Choroid plexus epithelial cell (primary cell): ENCODE results near the gene KCNC3.

Experiments
- DNase-seq: peaks from one replicate; pipeline ENCODE4 v3.0.0-alpha.2; 2010; ENCODE audit warnings: low read depth
- H3K4me3 ChIP-seq: 2 replicates; pipeline ENCODE4 v1.5.1; 2011; ENCODE audit warnings: low read depth, mild to moderate bottlenecking, control low read depth, low read length, moderate library complexity
- CTCF ChIP-seq: conservative IDR thresholded peaks from 2 replicates; pipeline ENCODE4 v1.5.1; 2011; ENCODE audit warnings: low read depth, mild to moderate bottlenecking, control low read depth, inconsistent platforms, low read length, moderate library complexity

The KCNC3 gene

GRCh38 chr19:50371914-50372475, 42.8 kb upstream of the KCNC3 start:
- DNase-seq = no peak
- H3K4me3 ChIP-seq = no peak overlapping the region
- TF ChIP-seq CTCF = no peak

- TF ChIP-seq CTCF = peak; percentile 85
- peak; percentile 95 for DNase-seq
- H3K4me3 ChIP-seq = peak overlapping the region; percentile 86
Measured at GRCh38 chr19:50368649-50369570, 39.7 kb upstream of the KCNC3 start.

GRCh38 chr19:50365434-50366306, 36.5 kb upstream of the KCNC3 start, which contains the start of gene NAPSA:
NAPSA (minus strand) TSS chr19:50365639; CDS start chr19:50365621, 18 bp downstream.
- H3K4me3 ChIP-seq = no peak within 1 kb of the TSS
- no peak for DNase-seq
- no peak for TF ChIP-seq CTCF

- no peak for TF ChIP-seq CTCF
- no peak for DNase-seq
- no peak overlapping the region for H3K4me3 ChIP-seq
Measured at GRCh38 chr19:50362656-50363424, 33.7 kb upstream of the KCNC3 start.

- TF ChIP-seq CTCF = no peak
- DNase-seq = no peak
- H3K4me3 ChIP-seq = no peak overlapping the region
Measured at GRCh38 chr19:50362030-50362412, 32.8 kb upstream of the KCNC3 start.

GRCh38 chr19:50361290-50362029, 32.3 kb upstream of the KCNC3 start:
- H3K4me3 ChIP-seq = no peak overlapping the region
- DNase-seq = no peak
- TF ChIP-seq CTCF = no peak
